DMS53 (cell line): ENCODE results near the gene BTNL9.
"Not testable (repeated sequence)": the region's sequence is repeated elsewhere in the genome, so short reads cannot be mapped to it uniquely, and the experiment has no call there.

Source experiments
- DNase-seq: peaks from one replicate; lab custom pipeline; 2025; lab: John Stamatoyannopoulos, UW

BTNL9 gene

DNA sequence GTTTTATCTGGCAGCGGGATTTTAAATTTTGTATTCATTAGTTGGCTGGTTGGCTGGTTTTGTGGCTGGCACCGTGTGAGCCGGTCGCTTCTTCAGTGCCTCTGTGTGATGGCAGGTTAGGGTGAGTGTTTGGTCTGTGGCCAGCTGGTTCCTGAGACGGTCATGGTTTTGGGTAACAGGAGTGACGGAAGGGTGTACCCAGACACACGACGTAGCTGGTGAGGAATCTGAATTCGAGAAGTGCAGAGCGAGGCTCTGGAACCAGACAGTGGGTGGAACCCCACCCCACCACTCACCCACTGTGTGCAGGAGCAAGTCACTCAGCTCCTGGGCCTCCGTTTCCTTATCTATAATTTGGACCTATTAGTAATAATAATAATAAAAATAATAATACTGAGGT lies 2.7 kb downstream of the BTNL9 start:
- no peak for DNase-seq

DNA sequence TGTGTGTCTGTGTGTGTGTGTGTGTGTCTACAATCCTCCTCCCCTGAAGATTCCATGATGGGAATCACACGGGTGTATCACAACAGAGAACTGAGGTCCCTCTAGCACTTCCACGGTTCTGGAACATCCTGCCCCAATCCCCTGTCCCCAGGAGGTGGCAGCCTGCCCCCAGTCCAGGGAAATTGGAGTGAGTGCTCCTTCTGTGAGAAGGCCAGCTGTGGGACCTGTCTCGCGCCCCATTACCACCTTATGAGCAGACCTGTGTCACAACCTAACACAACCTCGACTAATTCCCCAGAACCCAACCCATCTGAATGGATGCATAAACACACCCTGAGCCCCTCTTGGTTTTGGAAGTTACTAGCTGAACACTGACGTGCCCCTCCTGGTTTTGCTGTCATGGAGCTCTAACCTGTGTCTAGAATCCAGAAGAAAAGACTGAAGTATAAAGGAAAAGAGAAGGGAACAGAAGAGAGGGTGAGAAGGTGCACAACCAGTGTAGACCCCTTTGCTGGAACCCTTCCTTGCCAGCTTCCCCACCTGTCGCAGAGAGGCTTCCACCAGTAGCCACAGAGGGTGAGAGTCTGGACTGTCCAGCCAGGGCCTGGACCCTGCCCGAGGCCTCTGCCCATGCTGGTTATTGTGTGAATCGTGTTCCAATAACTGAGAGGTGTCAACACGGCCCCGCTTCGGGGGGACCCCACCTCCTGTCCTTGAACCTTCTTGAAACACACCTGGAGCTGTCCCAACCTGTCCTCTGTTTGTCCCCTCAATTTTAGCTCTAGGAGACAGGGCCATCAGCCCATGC lies 3.4 kb downstream of the BTNL9 start:
- no peak for DNase-seq

DNA sequence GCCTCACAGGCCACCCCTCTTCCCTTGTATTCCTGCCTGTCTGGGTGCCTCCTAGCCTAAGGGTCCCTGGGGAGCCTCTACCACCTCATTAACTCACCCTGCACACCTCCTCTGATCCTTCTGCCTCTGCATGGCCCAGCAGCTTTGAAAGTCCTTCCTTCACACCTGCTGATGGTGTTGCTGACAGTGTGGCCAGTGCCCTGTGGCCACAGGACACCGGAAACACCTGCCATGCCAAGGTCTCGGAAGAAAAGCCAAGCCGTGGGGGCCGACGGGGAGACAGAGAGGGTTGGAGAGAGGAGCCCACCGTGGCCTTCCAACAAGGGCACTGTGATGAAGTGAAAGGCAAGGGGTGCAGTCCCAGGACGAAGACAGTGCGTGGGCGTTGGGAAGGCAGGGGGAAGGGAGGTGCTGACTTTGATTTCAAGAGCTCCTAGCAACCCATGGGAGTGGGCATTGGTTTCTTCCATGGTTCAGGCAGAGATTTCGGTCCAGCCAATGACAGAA lies 4.1 kb downstream of the BTNL9 start:
- no peak for DNase-seq

DNA sequence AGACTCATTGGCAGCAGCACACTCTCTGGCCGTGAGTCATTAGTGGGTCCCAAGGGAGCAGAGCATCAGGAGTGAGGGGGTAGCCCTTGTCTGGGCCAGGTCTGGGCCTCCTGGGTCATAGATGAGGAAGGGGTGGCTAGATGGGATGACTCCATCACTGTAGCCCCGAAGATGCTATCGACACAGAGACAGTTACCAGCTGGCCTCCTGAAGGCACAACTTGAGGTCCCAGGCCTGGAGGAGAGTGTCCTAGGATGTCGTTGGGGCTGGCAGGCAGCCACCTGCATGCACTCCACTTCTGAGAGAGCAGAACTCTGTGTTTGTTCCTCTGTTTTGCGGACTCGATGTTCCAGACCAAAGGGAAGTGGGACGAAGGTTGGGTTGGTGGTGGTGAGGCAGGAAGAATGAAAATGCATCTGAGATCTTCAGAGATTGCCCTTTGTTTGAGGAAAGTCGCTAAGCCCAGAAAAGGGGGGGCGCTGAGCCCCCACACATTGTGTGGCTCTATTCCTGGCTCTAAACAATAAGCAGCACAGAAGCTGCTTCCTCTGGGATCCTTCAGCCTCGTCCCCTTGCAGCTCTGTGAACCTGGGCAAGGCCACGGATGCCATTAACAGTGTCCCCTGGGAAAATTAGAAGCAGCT lies 4.7 kb downstream of the BTNL9 start:
- DNase-seq, result no peak

DNA sequence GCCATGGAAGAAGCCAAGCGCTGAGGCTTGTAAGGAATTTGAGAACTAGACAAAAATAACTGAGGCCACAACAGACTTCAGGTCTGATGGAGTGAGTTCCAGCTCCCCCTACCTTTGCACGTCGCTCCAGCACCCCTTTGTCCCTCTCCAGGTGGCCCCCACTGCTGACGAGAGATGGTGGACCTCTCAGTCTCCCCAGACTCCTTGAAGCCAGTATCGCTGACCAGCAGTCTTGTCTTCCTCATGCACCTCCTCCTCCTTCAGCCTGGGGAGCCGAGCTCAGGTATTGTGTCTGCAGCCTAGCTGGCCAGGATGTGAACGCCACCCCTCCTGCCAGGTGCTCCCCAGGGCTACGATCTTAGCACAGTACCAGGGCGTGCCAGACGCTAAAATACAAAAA lies 5.2 kb downstream of the BTNL9 start:
- DNase-seq, result no peak

DNA sequence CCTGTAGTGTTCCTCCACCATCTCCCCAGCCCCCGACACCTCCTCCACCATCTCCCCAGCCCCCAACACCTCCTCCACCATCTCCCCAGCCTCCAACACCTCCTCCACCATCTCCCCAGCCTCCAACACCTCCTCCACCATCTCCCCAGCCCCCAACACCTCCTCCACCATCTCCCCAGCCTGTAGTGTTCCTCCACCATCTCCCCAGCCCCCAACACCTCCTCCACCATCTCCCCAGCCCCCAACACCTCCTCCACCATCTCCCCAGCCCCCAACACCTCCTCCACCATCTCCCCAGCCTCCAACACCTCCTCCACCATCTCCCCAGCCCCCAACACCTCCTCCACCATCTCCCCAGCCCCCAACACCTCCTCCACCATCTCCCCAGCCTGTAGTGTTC lies 5.8 kb downstream of the BTNL9 start:
- not testable (repeated sequence) for DNase-seq

DNA sequence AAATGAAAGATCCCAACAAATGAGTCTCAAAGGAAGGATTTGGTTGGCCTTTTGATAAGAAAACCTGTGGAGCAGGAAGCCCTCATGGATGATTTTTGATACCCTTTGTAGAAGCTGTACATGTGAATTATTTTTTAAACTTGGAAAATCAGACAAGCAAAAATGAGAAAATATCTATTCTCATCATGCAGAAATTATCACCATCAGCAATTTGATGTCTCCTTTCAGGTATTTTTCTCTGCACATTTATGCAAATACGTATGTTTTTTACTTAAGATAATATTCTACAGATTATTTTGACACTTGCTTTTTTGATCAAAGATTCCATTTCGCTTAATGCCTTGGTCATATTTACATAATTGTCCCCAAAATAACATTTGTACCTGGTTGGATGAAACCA lies 7.2 kb downstream of the BTNL9 start:
- DNase-seq, result no peak

DNA sequence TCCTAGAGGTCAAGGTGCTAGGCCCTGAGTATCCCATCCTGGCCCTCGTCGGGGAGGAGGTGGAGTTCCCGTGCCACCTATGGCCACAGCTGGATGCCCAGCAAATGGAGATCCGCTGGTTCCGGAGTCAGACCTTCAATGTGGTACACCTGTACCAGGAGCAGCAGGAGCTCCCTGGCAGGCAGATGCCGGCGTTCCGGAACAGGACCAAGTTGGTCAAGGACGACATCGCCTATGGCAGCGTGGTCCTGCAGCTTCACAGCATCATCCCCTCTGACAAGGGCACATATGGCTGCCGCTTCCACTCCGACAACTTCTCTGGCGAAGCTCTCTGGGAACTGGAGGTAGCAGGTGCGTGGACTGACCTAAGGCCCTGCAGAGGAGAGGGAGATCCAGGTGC lies 7.9 kb downstream of the BTNL9 start:
- DNase-seq, result no peak

DNA sequence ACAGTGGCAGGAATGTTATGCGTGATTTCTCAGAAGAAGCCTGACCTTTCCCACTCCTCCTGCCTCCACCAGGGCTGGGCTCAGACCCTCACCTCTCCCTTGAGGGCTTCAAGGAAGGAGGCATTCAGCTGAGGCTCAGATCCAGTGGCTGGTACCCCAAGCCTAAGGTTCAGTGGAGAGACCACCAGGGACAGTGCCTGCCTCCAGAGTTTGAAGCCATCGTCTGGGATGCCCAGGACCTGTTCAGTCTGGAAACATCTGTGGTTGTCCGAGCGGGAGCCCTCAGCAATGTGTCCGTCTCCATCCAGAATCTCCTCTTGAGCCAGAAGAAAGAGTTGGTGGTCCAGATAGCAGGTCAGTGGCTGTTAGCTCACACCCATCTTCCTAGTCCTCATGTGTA lies 9.9 kb downstream of the BTNL9 start:
- no peak for DNase-seq

DNA sequence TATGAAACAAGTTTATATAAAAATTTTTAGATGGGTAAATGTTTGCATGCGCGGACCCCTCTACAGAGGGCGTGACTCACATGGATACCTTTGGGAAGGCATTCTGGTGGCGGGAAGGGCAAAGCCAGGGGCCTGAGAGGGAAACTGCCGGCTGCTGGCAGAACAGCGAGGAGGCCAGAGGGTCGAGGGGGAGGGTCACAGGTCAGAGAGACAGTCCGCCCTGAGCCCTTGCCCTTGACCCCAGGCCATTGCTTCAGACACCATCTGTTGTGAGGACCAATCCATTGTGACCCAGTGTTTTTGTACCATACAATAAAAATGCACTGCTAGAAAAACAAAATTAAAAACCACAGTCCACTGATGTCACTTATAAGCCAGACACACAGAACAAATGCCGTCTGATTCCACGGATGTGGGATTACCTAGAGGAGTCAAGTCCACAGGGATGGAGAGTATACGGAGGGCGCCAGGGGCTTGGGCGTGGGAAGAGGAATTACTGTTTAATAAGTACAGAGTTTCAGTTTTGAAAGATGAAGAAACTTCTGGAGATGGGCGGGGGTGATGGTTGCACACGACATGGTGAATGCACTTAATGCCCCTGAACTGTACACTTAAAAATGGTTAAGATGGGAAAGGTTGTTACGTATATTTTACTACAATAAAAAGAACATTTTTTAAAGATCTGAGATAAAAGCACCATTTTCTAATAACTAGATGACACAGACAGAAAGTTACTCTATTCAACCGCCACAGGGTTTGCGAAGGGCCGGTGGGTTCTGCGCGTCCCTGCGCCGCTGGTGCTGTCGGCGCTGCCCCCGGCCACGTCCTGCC lies 12.0 kb downstream of the BTNL9 start:
- no peak for DNase-seq

DNA sequence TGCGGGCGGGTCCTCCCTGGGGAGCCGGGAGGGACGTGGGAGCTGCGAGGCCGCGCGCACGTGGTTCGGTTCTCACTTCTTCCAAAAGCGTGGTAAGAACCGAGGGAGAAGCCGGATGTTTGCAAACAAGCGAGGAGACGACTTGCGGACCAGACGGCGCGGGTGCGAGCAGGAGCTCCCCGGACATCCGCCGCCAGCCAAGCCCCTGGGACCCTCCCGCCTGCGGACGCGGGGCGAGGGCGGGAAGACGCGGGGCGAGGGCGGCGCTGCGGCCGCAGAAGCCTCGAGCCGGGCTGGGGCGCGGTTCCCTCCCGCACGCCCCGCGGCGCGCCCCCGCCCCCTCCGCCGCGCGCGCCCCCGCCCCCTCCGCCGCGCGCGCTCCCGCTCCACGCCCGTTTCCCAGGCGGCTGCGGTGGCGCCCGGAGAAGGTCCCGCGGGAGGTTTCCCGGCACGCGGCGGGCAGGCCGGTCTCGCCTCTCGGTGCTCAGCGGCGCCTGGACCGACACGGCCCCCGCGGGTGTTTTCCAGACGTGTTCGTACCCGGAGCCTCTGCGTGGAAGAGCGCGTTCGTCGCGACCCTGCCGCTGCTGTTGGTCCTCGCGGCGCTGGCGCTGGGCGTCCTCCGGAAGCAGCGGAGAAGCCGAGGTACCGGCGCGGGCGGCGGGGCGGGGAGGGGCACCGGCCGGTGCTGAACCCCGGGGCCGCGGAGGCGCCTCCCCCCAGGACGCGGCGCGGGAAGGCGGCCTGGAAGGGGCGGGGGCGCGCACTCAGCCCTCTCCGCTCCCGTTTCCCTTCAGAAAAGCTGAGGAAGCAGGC lies 12.8 kb downstream of the BTNL9 start:
- DNase-seq, result peak; percentile 26

DNA sequence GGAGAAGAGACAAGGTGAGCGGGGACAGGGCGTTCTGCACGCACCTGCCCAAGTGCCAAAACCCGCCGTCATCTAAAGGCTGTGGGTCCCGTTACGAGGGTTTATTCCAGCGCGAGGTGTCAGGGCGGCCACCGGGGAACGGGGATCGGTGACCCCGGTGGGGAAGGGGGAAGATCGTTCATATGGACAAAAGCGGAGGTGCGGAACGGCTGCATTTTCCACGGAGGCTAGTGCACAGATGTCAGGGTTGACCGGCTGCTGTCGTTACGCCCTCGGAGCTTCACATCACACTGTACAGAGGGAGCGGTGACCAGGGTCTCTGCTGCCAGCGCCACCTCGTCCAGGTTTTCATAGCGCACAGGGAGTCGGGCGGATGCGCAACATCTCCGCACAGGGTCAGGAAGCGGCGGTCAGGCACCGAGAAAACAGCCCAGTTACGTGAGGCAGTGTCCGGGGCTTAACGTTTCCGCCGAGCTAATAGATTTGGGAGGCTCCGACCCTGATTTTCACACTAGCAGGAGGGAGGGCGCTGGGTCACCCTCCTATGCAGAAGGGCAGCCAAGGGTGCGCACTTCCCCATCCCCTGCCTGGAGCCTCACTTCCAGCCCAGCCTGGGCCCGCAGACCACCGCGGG lies 13.5 kb downstream of the BTNL9 start:
- no peak for DNase-seq

DNA sequence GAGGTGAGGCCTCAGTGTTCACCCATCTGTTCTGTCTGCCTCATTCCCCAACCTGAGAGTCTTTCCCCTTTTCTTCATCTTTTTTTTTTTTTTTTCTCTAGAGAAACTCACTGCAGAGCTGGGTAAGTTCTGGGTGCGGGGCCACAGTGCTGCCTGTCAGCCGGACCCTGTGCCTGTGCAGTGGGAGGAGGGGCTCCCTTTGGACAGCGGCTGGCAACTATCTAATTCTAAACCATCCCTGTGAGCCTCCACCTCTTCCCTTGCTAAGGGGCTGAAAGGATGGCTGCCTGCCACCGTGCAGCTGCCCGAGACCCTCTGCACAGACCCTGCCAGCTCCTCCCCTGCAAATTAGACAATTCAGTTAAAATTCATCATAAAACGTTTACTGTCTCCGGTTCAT lies 14.1 kb downstream of the BTNL9 start:
- no peak for DNase-seq

DNA sequence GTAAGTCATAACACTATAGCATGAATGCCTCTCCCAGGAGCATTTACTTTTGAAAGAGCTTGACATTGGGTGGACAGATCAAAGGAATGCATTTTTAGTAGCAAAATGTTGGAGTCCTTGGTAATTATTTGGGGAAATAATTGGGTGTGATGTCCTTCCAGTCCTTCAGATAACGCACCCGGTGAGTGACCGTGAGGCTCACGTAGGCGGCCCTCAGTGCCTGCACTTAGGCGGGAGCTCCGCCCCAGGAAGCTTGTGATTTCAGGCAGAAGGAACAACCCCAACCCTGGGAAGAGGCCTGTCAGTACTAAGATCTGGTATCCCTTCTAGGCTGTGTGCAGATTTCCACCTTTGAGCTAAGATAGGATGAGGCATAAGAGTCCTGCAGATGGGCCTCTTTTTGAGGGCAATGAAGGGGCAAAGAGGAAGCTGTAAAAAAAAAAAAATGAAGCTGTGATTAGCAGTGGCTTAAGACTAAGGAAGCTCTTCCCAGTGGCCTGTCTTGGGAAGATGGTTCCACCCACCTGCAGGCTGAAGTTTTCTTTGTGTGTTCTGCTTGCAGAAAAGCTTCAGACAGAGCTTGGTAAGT lies 14.9 kb downstream of the BTNL9 start:
- DNase-seq, result no peak

DNA sequence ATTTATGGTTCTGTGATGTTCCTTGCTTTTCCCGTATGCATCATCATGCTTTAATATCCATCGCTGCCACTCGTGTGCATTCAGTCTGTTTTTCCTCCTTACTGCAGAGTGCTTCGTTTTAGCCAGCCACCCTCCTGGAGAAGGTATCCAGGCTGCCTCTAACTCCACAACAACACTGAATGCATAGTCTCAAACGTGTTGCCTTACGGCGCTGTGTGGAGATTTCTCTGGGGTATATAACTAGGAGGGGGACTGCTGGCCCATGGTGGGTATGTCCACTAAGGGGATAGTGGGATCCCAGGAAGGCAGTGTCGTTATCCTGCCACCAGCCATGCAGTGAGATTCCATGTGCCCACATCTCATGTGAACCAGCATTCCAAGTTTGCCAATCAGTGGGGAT lies 16.4 kb downstream of the BTNL9 start:
- no peak for DNase-seq

DNA sequence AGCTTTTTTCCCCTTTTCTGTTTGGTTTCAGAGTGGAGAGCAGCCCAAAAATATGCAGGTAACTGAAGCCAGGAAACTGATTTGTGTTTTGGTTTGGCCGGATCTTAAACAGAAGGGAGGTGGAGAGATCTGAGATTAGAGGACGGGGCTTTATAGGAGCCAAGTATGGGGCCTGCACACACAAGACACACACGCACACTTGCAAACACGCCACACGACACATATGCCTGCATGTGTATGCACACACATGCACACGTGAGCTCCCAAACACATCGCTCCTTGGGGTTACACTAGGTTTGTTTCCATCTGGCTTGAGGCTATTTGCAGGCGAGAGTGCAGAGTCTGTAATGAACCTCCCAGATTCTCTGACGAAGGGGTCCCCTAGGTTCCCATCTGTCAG lies 18.3 kb downstream of the BTNL9 start:
- DNase-seq, result no peak

DNA sequence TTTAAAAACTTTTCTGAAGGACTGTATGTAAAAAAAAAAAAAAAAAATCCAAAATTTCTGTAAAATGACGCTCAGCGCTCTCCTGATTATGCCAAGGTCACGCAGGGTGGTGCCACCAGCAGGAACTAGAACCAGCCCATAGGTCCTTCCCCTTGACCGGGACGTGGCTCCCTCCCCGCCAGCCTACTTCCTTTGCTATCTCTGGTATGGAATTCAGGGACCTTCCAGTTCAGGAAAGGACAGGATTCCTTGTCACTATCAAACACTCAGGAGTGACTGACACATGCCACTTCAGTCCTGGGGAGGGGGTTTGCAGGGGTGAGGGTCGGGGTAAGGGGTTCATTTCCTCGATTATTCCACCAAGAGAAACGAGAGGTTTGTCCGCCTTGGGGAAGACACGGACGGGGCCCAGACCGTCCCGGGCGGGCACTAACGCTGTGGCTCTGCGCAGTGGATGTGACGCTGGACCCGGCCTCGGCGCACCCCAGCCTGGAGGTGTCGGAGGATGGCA lies 18.8 kb downstream of the BTNL9 start:
- DNase-seq, result no peak

DNA sequence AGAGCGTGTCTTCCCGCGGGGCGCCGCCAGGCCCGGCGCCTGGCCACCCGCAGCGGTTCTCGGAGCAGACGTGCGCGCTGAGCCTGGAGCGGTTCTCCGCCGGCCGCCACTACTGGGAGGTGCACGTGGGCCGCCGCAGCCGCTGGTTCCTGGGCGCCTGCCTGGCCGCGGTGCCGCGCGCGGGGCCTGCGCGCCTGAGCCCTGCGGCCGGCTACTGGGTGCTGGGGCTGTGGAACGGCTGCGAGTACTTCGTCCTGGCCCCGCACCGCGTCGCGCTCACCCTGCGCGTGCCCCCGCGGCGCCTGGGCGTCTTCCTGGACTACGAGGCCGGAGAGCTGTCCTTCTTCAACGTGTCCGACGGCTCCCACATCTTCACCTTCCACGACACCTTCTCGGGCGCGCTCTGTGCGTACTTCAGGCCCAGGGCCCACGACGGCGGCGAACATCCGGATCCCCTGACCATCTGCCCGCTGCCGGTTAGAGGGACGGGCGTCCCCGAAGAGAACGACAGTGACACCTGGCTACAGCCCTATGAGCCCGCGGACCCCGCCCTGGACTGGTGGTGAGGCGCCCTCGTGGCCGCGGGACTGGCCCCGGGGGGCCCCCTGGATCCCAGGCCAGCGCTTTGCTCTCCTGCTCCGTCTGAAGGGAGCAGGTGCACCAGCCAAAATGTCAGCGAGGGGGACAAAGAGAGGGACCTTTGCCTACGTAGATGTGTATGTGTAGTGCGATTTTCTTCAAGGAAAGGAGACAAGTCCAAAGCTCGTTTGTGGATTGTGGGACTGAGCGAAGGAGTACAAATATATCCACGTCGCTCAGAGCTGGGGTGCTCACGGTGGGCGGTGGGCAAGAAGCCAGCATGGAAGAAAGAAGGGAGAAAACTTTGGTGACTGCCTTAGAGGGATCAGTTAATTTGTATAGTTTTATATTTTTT lies 19.5 kb downstream of the BTNL9 start:
- DNase-seq, result no peak

DNA sequence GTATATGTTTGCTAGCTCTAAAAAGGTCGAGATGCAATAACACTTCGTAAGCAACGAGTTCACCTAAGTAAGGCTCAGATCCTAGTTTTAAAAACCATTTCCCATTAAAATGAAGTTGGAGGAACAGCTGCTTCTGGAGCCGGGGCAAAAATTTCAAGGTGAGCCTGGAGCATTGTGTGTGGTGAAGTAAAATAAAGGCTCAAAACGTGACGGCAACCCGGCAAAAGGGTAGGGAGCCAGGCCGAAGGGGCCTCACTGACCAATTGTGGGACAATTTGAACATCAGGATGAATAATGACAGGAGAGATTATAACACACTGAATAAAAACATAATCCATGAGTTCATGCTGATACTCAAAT lies 20.1 kb downstream of the BTNL9 start:
- DNase-seq, result no peak

DNA sequence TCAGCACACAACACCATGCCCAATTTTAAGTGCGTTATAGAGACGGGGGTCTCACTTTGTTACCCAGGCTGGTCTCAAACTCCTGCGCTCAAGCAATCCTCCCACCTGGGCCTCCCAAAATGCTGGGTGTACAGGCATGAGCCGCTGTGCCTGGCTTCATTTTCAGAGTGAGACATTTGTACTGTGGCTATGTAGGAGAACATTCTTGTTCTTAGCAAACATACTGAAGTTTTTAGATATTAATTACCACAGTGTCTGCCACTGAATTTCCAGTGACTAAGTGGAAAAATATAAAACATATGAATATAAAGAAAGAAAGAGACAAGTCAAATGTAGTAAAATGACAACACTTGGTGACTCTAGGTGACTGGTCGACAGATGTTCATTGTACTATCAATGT lies 20.9 kb downstream of the BTNL9 start:
- DNase-seq, result no peak
